Kidney epithelial cell (primary cell): Measurements from ENCODE around the gene NEK11. TPM values are rescaled to one million over a fixed set of nuclear protein-coding genes. Genes with fewer than 3 reads are reported as not detected.
A peak's percentile ranks its signal among the peaks of the same experiment; 100 is the strongest.
"Not testable (repeated sequence)": the region's sequence is repeated elsewhere in the genome, so short reads cannot be mapped to it uniquely, and the experiment has no call there.

Experiments
- DNase-seq: peaks from one replicate; pipeline ENCODE4 v3.0.0-alpha.2; 2010; ENCODE audit warnings: low read depth
- H3K27me3 ChIP-seq: 2 replicates; pipeline ENCODE4 v1.6.0; 2011; ENCODE audit warnings: low read length; ENCODE audit not compliant: control insufficient read depth, insufficient read depth
- H3K36me3 ChIP-seq: 2 replicates; pipeline ENCODE4 v1.5.1; 2011; ENCODE audit warnings: low read length; ENCODE audit not compliant: control insufficient read depth, insufficient read depth
- H3K4me3 ChIP-seq: 2 replicates; pipeline ENCODE4 v1.5.1; 2011; ENCODE audit warnings: low read depth, mild to moderate bottlenecking, control low read depth, low read length
- CTCF ChIP-seq: IDR thresholded peaks from 2 replicates; pipeline ENCODE4 v1.5.1; 2011; ENCODE audit warnings: mild to moderate bottlenecking, moderate library complexity, low read length, control low read depth, inconsistent platforms; ENCODE audit not compliant: insufficient read depth, poor library complexity, severe bottlenecking
- total RNA-seq: library from RNA; depleted of rRNA; stranded (reverse); fragments of >200 nt; gene quantifications from 2 replicates; pipeline ENCODE4 v1.2.3, GENCODE V29; 2015

The NEK11 gene
- total RNA-seq, 1 donor from 2014 or later = 7.6 TPM

GRCh38 chr3:131356006-131356595 lies 329.4 kb downstream of the NEK11 start:
- Histone ChIP-seq H3K36me3 (no peaks in the 10 kb centered on the region), H3K27me3 (no peaks in the 10 kb centered on the region), H3K4me3 (no peak overlapping the region)
- DNase-seq = no peak
- TF ChIP-seq CTCF = no peak

GRCh38 chr3:131357275-131357674 lies 330.6 kb downstream of the NEK11 start:
- DNase-seq = no peak

GRCh38 chr3:131360191-131360755 lies 333.6 kb downstream of the NEK11 start:
- TF ChIP-seq CTCF = no peak
- no peak for DNase-seq
- H3K4me3 ChIP-seq = no peak overlapping the region
- H3K27me3 ChIP-seq = no peaks in the 10 kb centered on the region
- H3K36me3 ChIP-seq = no peaks in the 10 kb centered on the region

More at GRCh38 chr3:131357275-131357674, 330.6 kb downstream of the NEK11 start:
- H3K27me3 ChIP-seq = no peaks in the 10 kb centered on the region
- no peak overlapping the region for H3K4me3 ChIP-seq
- no peak for TF ChIP-seq CTCF
- H3K36me3 ChIP-seq = no peaks in the 10 kb centered on the region

- not testable (repeated sequence) for H3K36me3 ChIP-seq, DNase-seq, H3K27me3 ChIP-seq
- H3K4me3 ChIP-seq = peak overlapping the region; percentile 48
Measured at GRCh38 chr3:131361066-131361463, 334.4 kb downstream of the NEK11 start.

GRCh38 chr3:131361464-131362421 lies 335.1 kb downstream of the NEK11 start:
- DNase-seq = peak; percentile 69
- Histone ChIP-seq H3K36me3 (no peaks in the 10 kb centered on the region), H3K4me3 (peak overlapping the region; percentile 48), H3K27me3 (no peaks in the 10 kb centered on the region)
- TF ChIP-seq CTCF = no peak

- H3K4me3 ChIP-seq = no peak overlapping the region
- no peaks in the 10 kb centered on the region for H3K27me3 ChIP-seq
- no peak for DNase-seq
- no peak for TF ChIP-seq CTCF
- H3K36me3 ChIP-seq = no peaks in the 10 kb centered on the region
Measured at GRCh38 chr3:131363275-131363674, 336.6 kb downstream of the NEK11 start.
